Medulla oblongata (tissue), 1 donor: Measurements from ENCODE around the gene KRTAP5-7.
"Not testable (repeated sequence)": the region's sequence is repeated elsewhere in the genome, so short reads cannot be mapped to it uniquely, and the experiment has no call there.

Experiments used
- DNase-seq: peaks from one replicate; pipeline ENCODE4 v3.0.0-alpha.2; 2015; ENCODE audit errors: extremely low spot score

KRTAP5-7 gene

GRCh38 chr11:71526796-71527575, at the start of gene KRTAP5-7:
Gene KRTAP5-7, plus strand, starts transcription at chr11:71527267. Its CDS starts 34 bp downstream, at chr11:71527301.
- not testable (repeated sequence) for DNase-seq

DNA sequence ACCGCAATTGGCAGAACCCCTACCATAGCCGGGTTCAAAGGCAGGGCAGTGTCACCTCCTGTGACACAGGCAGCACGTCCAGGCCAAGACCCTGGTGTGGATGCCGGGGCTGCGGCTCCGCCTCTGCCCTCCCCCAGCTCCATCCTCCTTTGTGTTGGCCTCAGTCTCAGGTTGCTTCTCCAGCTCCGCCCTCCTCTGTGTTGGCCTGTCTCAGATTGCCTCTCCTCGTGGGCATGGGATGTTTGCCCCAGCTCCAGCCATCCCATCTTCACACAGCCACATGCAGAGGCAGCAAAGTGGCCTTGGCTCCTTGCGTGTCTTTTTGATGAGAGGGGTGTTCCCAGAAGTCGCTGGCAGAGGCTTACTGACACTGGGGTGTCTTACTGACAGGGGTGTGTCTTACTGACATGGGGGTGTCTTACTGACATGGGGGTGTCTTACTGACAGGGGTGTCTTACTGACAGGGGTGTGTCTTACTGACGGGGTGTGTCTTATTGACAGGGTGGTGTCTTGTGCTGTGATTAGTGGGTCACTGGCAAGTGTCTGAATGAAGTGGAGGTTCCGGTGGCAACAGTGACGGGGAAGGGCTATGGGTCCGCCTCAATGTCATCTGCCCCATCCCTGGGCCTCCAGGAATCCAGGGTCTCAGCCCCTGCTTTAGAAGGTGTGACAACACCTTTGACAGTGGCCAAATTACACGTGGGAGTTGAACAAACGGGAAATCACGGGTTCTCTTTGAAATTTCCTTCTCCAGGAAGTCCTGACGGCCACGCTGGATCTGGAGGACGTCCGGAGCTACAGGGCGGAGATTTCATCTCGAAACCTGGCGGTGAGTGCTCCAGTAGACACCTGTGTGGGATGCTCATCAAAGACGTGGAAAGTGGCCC, 49.2 kb upstream of the KRTAP5-7 start:
- DNase-seq: no peak

DNA sequence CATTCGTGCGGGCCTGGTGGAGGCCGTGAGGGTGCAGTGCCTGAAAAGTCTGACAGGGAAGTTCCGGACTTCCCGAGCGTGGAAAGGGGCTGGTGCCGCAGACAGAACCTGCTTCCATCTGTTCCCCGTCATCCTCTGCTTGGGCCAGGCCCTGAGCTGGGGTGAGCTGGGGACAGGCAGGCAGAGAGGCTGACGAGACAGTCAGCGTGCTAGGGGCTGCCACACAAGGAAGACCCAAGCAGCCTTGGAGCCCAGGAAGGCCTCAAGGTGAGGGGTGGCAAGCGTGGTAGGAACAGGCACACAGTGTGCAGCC, 48.6 kb upstream of the KRTAP5-7 start:
- no peak for DNase-seq

DNA sequence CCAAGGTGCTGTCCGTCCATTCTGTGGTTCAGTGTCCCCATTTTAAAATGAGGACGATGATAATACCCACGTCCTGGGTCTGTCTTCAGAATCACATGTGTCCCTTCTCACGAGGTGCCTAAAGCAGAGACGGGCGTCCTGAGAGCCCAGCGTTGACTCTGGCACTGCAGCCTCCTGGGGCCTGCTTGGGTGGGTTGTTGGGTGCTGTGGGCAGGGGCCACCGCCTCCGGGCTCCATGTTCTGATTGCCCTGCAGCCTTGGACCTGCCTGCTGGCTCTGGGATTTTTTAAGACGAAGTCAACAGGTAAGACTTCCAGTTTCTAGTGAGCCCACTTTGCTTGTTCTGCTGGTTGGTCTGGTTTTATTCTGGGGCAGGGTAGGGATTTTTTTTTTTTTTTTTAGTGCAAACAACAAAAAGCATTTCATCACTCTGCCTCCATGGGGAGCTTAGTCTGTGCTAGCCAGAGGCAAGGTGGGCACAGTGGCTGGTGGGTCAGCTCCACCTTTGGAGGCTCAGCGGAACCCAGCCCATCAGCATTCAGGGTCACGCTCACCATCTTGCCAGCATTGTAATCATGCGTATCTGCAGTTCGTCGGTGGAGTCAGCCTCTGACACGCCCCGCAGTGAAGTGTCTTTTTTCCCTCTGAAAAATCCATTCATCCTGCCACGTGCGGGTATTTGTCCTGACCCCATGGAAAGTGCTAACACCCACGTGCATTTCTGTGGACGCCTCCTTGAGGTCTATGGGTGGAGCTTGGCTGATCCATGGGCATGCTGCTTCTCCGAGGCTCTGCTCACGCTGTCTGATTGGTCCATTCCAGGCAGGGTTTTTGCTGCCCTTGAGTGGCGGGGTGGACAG, 45.7 kb upstream of the KRTAP5-7 start:
- DNase-seq: no peak

DNA sequence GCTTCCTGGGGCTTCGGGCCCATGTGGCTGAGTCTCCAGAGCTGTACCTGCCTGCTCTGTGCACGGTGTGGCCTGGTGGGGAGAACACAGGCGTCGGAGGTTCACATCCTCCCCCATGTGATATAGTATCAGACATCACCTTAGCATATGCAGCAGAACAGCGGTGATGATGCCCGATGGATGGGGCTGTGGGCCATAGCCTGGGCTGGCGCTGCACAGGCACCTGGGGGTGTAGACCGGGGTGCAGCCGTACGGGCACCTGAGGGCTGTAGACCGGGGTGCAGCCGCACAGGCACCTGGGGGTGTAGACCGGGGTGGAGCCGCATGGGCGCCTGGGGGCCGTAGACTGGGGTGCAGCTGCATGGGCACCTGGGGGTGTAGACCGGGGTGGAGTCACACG, 44.9 kb upstream of the KRTAP5-7 start:
- DNase-seq: no peak

DNA sequence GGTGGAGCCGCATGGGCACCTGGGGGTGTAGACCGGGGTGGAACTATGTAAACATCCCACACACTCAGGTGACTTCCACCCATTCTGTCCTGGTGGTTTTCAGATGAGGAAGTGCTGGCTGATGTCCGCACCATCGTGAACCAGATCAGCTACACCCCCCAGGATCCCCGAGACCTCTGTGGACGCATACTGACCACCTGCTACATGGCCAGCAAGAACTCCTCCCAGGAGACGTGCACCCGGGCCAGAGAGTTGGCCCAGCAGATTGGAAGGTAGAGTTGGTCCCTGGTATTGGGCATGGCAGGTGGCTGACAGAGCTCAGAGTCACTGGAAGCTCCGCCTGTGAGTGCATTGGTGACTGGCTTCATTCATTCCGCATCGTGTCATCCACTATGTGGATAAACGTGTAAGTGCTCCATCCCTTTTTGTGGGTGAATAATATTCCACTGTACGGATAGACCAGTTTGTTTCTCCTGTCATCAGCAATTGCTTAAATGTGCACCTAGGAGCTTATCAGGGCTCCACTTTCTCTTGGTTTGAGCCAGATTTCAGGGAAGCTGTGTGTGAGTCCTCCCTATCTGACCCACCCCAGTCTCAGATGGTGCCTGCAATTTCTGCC, 44.2 kb upstream of the KRTAP5-7 start:
- DNase-seq: no peak

GRCh38 chr11:71483692-71484091, 43.4 kb upstream of the KRTAP5-7 start:
- no peak for DNase-seq

- no peak for DNase-seq
These were observed 42.6 kb upstream of the KRTAP5-7 start for GRCh38 chr11:71484248-71485062.

DNA sequence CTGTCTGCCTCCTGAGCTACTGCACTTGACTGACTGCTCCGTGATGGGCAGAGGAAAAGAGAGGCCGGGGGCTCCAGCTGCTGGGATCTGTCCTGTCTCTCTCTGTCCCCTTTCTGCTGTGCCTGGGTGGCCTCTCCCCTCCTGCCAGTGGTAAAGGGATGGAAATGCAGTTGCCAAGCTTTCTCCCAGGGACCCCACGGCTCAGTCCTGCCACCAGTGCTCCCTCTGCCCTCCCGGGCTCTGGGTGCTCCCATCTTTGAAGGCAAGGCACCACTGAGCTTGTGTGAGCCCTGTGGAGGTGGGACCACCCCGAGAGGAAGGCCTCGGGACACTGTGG, 42.0 kb upstream of the KRTAP5-7 start:
- no peak for DNase-seq

- DNase-seq: no peak
These were observed 41.6 kb upstream of the KRTAP5-7 start for GRCh38 chr11:71485466-71485865.

DNA sequence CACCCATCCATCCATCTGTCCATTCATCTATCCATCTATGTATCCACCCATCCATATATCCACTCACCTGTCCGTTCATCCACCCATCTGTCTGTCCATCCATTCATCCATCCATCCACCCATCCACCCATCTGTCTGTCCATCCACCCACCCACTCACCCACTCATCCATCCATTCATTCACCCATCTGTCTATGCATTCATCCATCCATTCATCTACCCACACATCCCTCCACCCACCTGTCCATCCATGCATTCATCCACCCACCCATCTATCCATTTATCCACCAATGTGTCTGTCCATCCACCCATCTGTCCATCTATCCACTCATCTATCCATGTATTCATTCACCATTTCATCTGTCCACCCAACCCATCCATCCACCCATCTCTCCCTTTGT, 40.7 kb upstream of the KRTAP5-7 start:
- no peak for DNase-seq

DNA sequence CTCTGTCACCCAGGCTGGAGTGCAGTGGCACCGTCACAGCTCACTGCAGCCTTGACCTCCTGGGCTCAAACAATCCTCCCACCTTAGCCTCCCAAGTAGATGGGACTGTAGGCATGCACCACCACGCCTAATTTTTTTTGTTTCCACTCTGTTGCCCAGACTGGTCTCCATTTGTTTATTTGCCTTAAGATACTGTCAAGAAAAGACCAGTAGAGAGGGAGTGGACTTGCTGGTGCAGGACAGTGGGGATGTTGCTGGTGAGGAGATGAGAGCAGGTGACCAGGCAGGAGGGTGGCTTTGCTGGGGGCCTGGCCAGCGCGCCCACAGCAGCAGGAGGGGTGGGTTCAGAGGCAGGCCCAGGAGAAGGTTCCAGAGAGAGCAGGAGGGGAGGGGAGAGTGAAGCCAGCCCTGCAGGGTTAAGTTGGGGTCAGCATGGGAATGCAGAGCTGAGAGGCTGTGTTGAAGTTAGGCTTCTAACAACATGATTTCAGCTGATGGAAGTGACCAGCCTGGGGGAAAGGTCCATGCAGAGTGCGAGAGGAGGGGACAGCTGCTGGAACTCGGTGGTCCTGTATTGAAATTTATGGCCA, 38.3 kb upstream of the KRTAP5-7 start:
- no peak for DNase-seq

DNA sequence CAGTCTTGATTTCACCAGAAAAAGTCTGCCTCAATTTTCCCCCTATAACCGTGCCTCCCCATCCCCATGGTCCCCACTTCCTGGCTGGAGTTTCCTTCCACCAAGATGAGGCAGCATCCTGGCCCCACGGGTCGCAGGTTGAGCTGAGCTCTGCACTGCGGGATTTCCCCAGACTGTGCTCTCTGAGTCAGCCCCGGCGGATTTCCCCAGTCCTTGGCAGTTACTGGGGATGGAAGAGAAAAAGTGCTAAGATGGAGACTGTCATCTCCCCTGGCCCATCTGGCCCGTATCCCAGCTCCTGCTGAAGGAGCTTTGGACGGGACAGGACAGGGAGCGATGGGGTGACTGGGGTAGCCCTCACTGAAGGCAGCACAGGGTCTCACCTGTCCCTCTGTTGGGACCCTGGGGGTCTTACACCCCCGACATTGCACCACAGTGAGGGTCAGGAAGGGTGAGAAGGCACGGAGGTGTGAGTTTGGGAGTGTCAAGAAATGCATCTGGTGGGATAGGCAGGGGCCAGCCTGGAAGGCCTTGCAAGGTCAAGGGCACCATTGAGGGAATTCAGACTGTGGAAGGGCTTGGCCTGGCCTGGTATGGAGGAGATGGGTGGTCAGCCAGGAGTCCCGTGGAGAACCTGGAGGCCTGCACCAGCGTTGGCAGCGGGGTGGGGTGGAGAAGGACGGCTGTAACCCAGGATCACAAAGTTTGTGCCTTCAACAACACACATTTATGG, 37.6 kb upstream of the KRTAP5-7 start:
- DNase-seq: no peak

DNA sequence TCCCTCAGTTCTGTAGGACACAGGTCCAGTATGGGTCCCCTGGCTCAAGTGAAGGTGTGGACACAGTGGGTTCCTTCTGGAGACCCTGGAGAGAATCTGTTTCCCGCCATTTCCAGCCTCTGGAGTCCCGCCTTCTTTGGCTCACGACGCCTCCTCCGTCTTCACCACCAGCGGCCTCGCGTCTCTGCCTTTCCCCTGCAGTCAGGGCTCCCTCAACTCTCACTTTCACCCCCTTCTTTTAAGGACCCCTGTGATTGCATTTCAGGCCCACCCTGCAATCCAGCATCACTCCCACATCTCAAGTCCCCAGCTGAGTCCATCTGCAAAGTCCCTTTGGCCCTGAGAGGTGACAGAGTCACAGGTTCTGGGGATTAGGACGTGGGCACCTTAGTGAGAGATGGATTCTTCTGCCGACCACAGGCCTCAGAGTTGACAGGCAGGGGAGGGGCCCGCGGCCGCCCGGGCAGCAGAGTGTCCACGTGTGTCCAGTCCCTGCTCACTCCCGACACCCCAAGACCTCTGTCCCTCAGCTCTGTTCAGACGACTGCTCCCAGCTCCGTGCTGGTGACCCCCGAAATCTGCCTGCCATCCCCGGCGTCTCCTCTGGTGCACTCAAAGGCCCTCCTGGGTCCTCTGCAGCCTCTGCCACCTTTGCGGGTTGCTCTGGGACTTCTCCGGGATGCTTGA, 36.9 kb upstream of the KRTAP5-7 start:
- no peak for DNase-seq

GRCh38 chr11:71490731-71491390, 36.2 kb upstream of the KRTAP5-7 start:
- no peak for DNase-seq

DNA sequence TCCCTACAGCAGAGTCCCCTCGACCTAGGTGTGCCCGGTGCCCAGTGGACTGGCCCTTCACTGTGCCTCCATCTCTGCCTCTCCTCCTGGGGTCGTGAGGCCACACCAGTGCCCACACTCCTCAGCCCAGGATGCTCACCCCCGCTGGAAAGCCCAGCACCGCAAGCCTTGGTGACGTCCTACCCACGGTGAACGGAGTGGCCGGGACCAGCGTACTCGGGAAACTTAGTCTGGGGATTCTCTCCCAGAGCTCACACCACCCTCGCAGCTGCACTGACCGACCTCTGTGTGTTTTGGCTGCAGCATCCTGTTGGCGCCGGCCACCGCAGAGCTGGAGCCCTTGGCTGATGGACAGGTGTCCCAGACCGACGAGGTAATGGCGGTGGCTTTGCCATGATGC, 35.5 kb upstream of the KRTAP5-7 start:
- DNase-seq: no peak

GRCh38 chr11:71491940-71492339, 35.1 kb upstream of the KRTAP5-7 start:
- DNase-seq: no peak

DNA sequence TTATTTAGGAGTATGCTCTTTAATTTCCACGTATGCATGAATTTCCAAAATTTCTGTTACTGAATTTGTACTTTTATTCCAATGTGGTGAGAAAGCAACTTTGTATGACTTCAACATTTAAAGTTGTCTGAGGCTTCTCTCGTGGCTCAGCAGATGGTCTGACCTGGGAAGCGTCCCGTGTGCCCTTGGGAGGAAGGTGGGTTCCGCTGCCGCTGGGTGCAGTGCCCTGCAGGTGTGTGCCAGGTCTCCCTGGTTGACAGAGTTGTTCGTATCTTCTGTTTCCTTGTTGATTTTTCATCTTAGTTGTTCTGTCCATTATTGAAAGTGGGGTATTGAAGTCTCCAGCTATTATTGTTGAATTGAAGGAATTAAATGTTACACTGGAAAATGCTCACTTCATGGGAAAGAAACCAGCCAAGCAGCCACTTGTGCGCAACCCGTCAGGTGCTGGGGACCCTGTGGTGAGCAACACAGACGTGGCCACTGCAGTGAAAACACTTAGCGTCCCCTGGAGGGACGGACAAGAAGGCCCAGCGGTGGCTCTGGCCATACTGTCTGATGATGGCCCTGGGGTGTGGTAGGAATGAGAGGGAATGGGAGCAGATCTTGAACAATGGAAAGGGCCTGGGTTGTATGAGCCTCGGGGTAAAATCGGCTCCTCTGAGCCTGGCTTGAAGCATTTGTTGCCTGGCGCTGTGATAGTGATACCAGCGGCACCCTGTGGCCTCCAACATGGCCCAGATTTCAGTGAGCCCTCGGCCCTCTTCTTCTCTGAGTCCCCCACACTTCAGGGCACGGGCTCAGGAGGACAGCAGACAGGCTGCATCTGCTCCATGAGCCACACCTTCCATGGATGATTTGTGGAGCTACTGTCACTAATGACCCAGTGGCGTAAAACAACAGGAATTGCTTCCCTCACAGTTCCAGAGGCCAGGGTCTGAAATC, 31.5 kb upstream of the KRTAP5-7 start:
- DNase-seq: no peak
